KOPT-K1 (cell line): ENCODE data around the gene IL17RD.

Experiments
- H3K27ac ChIP-seq: fragments of 200-600 bp; sonication (generic); 2 replicates; pipeline ENCODE4 v1.5.1; 2016; ENCODE audit warnings: antibody characterized with exemption, mild to moderate bottlenecking, low read depth, low read length; ENCODE audit not compliant: poor library complexity, severe bottlenecking
- H3K36me3 ChIP-seq: fragments of 200-600 bp; sonication (generic); 2 replicates; pipeline ENCODE4 v1.5.1; 2017; ENCODE audit warnings: antibody characterized with exemption, mild to moderate bottlenecking, low read length, moderate library complexity; ENCODE audit not compliant: insufficient read depth
- H3K9me3 ChIP-seq: fragments of 200-600 bp; sonication (generic); 2 replicates; pipeline ENCODE4 v1.5.1; 2017; ENCODE audit warnings: antibody characterized with exemption, low read length, mild to moderate bottlenecking; ENCODE audit not compliant: insufficient read depth, poor library complexity, severe bottlenecking

The IL17RD gene

DNA sequence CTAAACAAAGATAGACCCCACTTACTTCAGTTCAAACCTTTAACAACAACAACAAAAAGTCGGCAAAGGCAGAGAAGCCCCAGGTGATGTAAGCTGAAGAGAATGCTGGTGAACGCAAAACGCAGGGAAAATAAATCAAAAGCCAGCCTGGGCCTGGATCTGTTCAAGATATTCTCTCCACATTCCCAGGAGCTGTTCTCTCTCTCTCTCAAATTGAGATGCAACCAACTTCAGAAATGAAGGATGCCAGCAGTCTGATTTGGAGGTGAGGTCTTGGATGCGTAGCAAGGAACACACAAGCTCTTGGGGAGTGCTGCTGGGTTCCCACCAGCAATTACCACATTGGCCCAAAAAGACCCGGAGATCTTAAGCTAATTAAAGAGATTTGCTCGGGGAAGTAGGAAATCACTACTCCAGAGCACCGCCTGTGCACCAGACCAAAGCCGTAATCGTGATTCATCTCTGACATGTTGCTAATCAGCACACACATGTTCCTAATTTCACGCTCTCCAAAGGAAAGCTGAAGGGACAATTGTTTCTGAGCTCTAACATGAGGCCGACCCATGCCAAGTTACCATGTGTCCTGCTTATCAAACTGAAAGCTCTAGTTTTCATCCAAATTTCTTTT lies 37.1 kb downstream of the IL17RD start:
- no peak overlapping the region for H3K27ac ChIP-seq
- H3K9me3 ChIP-seq: no peaks in the 10 kb centered on the region
- no peaks in the 10 kb centered on the region for H3K36me3 ChIP-seq

DNA sequence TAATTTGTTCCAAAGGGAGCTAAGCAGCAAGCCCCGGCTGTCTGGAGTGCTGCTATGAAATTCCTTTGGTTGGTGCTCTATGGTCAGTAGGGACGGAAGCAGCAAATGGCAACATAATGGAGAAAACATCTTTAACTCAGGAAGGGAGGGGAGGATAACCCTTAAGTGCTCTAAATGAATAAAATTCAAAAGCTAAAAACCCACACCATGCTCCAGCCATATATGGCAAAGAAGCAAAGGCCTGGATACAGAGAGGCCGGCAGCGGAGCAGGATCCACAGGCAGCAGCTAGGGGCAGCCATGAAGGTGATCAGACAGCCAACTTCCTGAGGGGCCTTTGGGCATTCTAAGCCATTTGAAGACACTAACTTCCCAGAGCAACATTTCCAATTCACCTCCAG lies 38.9 kb downstream of the IL17RD start:
- Histone ChIP-seq H3K36me3 (no peaks in the 10 kb centered on the region), H3K9me3 (no peaks in the 10 kb centered on the region), H3K27ac (no peak overlapping the region)

GRCh38 chr3:57120451-57121174 lies 44.5 kb downstream of the IL17RD start:
- Histone ChIP-seq H3K9me3 (no peaks in the 10 kb centered on the region), H3K27ac (no peak overlapping the region), H3K36me3 (no peaks in the 10 kb centered on the region)

- H3K9me3 ChIP-seq: no peaks in the 10 kb centered on the region
- H3K36me3 ChIP-seq: no peaks in the 10 kb centered on the region
- H3K27ac ChIP-seq: no peak overlapping the region
These were observed 45.1 kb downstream of the IL17RD start for GRCh38 chr3:57120040-57120439.

DNA sequence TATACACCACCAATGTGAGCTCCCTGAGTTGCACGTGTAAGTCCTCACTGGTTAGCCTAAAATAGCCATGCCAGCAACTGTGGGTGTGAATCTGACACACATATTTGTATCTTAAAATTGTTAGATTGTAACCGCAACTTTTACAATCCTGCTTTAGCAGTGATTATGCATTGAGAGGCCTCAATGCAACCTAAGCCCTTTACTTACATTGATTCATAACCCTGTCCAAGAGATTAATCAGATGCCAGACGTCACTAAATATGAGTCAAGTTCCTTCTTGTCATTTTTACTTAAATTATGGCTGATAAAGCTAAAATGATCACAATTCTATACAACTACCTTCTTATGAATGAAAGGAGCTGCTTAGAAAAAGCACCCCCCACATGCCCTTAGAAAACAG lies 46.9 kb downstream of the IL17RD start:
- H3K36me3 ChIP-seq: no peaks in the 10 kb centered on the region
- no peaks in the 10 kb centered on the region for H3K9me3 ChIP-seq
- H3K27ac ChIP-seq: no peak overlapping the region

- no peaks in the 10 kb centered on the region for H3K9me3 ChIP-seq
- H3K36me3 ChIP-seq: no peaks in the 10 kb centered on the region
- H3K27ac ChIP-seq: no peak overlapping the region
These were observed 48.7 kb downstream of the IL17RD start for GRCh38 chr3:57116501-57116900.

DNA sequence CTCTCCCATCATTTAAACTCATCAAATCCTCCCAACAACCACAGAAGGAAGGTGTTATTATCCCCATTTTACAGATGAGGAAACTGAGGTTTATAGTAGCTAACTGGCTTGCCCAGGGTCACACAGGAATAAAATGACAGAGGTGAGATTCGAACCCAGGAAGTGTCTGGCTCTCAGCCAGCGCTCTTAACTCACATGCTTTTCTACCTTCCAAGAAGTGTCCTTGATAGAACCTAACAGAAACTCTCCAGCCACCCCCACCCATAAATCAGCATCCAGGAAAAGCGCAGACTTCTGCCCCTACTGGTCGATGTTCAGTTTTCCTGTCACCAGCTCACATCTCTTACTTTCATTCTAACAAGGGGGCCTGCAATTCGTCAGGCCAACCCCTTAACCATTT lies 52.9 kb downstream of the IL17RD start:
- Histone ChIP-seq H3K36me3 (no peaks in the 10 kb centered on the region), H3K27ac (no peak overlapping the region), H3K9me3 (no peaks in the 10 kb centered on the region)

DNA sequence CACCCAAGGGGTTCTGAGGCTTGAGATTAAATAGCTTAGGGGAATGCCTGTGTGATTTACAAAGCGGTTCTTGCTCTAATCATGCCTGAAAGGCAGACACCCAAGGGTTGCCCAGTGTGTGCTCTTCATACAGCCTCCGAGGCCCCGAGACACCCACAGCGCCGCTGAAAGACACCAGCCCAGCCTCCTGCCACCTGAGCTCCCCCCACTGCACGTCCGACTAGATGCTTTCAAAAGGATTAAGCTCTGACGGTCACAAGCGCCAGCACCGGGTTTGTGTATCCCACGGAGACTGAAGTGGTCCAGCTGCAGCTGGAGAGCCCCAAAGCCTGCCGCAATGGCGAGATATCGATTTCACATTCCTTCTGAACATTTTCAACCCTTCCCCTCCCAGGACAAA lies 54.4 kb downstream of the IL17RD start:
- H3K36me3 ChIP-seq: no peaks in the 10 kb centered on the region
- no peak overlapping the region for H3K27ac ChIP-seq
- H3K9me3 ChIP-seq: no peaks in the 10 kb centered on the region

DNA sequence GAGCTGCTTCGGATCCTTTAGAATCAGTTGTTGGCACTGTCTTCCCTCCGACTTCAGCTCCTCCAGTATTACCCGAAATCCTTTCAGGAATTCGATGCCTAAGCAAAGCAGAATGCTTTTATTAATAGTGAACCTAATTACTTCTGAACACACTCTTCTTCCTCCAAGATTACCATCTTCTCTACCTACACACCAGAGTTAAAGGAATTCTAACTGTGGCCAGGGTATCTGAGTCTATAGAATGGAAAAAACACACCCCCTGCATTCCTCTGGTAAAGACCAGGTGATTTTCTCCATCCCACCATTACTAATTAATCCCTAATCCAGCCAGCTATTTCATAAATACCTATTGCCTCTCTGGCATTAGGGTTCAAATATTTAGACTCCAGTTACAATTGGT lies 54.9 kb downstream of the IL17RD start:
- Histone ChIP-seq H3K36me3 (no peaks in the 10 kb centered on the region), H3K27ac (no peak overlapping the region), H3K9me3 (no peaks in the 10 kb centered on the region)

DNA sequence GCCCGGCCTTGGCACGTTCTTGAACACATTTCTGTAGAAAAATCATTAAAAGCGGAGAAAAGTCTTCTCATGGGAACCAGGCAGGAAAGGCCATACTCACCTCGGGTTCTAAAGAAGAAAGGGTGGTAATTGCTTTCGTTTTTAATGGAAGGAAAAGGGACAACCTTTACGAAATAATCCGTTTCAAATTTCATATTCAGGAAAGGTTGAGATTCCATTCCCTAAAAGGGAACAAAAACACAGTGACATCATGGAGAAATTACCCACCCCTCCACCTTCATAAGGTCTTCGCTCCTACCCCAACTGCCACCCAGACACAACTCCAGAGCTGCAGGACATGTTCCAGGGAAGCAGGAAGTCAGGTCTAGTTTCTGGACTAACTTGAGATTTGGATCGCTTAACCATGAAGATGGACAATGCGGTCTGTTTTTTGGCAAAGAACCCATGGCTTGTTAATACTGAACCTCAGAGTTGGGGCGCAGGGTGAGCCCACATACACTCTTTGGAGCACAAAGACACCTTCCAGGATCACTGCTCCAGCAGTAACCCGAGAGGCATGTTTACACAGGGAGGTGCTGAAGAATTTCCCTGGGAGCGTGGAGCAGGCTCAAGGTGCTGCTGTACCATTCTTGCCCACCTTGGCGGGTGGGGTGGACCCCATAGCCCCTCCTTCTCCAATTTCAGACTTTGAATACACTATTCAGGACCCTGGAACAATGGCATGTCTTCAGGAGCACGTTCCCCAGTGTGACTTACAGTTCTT lies 55.5 kb downstream of the IL17RD start:
- Histone ChIP-seq H3K27ac (no peak overlapping the region), H3K36me3 (no peaks in the 10 kb centered on the region), H3K9me3 (no peaks in the 10 kb centered on the region)

- H3K9me3 ChIP-seq: no peaks in the 10 kb centered on the region
- H3K36me3 ChIP-seq: no peaks in the 10 kb centered on the region
- no peak overlapping the region for H3K27ac ChIP-seq
These were observed 56.5 kb downstream of the IL17RD start for GRCh38 chr3:57108684-57109083.

DNA sequence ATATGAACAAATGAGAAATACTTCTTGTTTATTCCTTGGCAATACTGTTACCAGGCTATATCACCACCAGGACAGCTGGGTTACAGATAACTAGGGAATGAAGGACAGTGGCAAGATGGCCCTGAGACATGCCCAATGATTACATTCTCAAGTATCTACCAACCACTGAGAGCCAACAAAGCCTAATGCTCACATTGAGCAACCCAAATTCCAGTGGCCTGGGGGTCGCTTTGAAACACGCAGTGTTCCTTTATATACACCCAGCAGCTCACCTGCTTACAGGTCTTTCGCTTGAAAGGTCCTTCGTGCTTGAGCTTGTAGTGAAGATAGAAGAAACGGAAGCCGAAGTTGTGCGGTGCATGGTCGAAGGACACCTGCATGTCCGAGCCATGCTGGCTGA lies 59.6 kb downstream of the IL17RD start:
- Histone ChIP-seq H3K27ac (no peak overlapping the region), H3K9me3 (no peaks in the 10 kb centered on the region), H3K36me3 (no peaks in the 10 kb centered on the region)

- no peaks in the 10 kb centered on the region for H3K9me3 ChIP-seq
- no peaks in the 10 kb centered on the region for H3K36me3 ChIP-seq
- no peak overlapping the region for H3K27ac ChIP-seq
These were observed 65.0 kb downstream of the IL17RD start for GRCh38 chr3:57100046-57100695.

DNA sequence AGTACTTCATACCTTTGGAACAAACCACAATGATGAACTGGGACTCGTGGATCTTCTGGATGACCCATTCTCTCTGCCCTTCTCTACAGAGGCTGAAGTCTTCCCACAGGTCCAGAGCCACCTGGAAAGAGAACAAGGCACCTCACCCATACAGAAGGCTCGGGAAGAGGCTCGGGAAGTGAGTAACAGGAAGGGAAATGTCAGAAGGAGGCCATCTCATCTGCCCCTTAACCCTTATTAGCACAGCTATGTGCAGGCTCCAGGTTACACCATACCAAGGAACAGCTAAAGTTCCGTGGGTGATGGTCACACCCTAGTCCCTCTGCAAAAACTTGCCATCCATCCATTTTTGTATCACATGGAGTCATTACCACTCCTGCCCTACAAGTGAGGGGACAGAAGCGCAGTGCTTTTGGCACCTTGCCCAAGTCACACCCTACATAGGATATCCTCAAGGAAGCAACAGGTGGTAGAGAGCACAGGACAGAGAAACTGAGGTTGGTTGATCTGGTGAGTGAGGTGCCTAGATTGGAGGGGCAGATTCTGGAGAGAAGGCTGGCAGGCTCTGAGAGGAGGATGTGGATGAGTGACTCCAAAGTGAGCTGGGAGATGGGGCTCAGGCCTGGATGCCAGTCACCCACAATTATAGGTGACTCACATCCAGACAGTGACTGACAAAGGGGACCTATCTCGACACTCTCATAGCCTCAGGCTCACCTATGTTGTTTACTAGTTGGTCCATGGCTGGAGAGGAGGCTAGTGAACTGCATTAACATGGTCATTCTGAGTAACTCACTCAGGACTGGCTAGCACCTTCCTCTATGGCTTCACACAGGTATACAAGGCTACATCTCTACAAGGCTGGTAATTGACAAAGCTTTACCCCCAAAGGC lies 66.5 kb downstream of the IL17RD start:
- Histone ChIP-seq H3K36me3 (no peaks in the 10 kb centered on the region), H3K27ac (no peak overlapping the region), H3K9me3 (no peaks in the 10 kb centered on the region)
